ENCODE data around the gene DNAH1.

The DNAH1 gene

DNA sequence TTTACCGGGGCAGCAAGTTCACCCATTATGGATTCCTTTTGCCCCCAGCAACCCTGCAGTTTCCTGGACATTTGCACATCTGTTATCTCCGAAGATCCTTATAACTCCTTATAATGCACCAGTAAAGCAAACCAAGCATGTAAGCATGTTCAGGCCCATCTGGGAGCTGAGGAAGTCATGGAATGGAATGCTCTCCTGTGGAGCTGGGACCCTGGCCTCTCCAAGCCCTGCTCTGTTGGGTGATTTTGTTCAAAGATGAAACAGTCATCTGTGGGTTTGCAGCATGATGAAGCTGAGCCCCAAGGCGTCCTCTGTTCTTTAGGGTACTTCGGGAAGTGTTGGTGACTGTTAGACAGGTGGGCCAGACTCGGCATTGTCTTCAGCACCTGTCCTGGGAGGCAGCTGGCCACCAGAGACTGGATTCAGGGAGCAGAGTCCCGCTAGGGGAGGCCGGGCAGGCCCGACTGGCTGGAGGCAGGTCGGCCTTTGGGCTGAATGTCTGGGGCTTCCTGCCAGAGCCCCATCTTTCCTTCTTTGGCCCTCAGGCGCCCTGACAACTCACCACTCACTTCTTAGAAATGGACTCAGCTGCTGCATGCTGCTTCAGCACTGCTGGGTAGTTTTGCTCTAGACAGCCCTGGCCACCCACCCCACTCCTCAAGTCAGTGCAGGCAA, 3.9 kb downstream of the DNAH1 start:
- TF ChIP-seq, protein P1, sequence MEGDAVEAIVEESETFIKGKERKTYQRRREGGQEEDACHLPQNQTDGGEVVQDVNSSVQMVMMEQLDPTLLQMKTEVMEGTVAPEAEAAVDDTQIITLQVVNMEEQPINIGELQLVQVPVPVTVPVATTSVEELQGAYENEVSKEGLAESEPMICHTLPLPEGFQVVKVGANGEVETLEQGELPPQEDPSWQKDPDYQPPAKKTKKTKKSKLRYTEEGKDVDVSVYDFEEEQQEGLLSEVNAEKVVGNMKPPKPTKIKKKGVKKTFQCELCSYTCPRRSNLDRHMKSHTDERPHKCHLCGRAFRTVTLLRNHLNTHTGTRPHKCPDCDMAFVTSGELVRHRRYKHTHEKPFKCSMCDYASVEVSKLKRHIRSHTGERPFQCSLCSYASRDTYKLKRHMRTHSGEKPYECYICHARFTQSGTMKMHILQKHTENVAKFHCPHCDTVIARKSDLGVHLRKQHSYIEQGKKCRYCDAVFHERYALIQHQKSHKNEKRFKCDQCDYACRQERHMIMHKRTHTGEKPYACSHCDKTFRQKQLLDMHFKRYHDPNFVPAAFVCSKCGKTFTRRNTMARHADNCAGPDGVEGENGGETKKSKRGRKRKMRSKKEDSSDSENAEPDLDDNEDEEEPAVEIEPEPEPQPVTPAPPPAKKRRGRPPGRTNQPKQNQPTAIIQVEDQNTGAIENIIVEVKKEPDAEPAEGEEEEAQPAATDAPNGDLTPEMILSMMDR (IDR thresholded peaks at IDR 0.05; ENCODE audit: low read depth, low read length, missing control alignments), result no peak
- H3K4me3 ChIP-seq (ENCODE audit: low read depth, low read length), result no peak overlapping the region
- no peak for DNase-seq (ENCODE audit: low read depth)

- TF ChIP-seq, protein P1 (IDR thresholded peaks at IDR 0.05; ENCODE audit: low read depth, low read length, missing control alignments), result no peak
- H3K4me3 ChIP-seq (ENCODE audit: low read depth, low read length), result no peak overlapping the region
- no peak for DNase-seq (ENCODE audit: low read depth)
Observed at GRCh38 chr3:52321481-52321880, 5.4 kb downstream of the DNAH1 start.

DNA sequence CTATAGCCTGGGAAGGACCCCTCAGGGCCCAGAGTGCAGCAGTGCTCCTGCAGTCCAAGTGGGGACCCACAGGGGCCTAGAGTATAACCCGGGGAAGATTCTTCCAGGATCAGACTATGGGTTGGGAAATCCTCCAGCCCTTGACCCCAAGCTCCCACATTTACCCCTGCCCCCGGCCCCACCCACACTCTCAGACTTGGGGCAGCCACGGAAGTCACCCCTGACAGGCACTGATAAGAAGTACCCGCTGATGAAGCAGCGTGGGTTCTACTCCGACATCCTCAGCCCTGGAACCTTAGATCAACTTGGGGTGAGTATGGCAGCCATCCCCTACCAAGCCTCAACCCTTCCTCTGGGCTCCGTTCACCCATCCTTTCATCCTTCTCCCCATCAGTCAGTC, 6.3 kb downstream of the DNAH1 start:
- TF ChIP-seq, protein P1 (IDR thresholded peaks at IDR 0.05; ENCODE audit: low read depth, low read length, missing control alignments), result no peak
- no peak overlapping the region for H3K4me3 ChIP-seq (ENCODE audit: low read depth, low read length)
- DNase-seq (ENCODE audit: low read depth), result no peak

- no peak overlapping the region for H3K4me3 ChIP-seq (ENCODE audit: low read depth, low read length)
- DNase-seq (ENCODE audit: low read depth), result no peak
- TF ChIP-seq, protein P1 (IDR thresholded peaks at IDR 0.05; ENCODE audit: low read depth, low read length, missing control alignments), result no peak
Observed at GRCh38 chr3:52323526-52324295, 7.6 kb downstream of the DNAH1 start.

GRCh38 chr3:52324676-52325075, 8.6 kb downstream of the DNAH1 start:
- no peak overlapping the region for H3K4me3 ChIP-seq (ENCODE audit: low read depth, low read length)
- no peak for DNase-seq (ENCODE audit: low read depth)
- TF ChIP-seq, protein P1 (IDR thresholded peaks at IDR 0.05; ENCODE audit: low read depth, low read length, missing control alignments), result no peak

- DNase-seq (ENCODE audit: low read depth), result no peak
- TF ChIP-seq, protein P1 (IDR thresholded peaks at IDR 0.05; ENCODE audit: low read depth, low read length, missing control alignments), result no peak
- no peak overlapping the region for H3K4me3 ChIP-seq (ENCODE audit: low read depth, low read length)
Observed at GRCh38 chr3:52325686-52326085, 9.6 kb downstream of the DNAH1 start.
